A673 (cell line): ENCODE data around the gene HSD17B8. TPM values are rescaled to one million over a fixed set of nuclear protein-coding genes. Genes with fewer than 3 reads are reported as not detected.

Experiments
- BruUV-seq: library from RNA; stranded (reverse); fragments of 400-500 nt; replicated peaks from 2 replicates; lab custom pipeline; 2021; lab: Mats Ljungman, UMichigan
- CTCF ChIA-PET: fragments of 300-600 bp; sonication (Branson Sonifier 250); formaldehyde crosslinking; loops from one replicate; lab custom pipeline; 2022; ENCODE audit warnings: antibody characterized with exemption; lab: Charles Lee
- POLR2A ChIA-PET: fragments of 300-600 bp; sonication (Branson Sonifier 250); formaldehyde crosslinking; loops from one replicate; lab custom pipeline; 2022; ENCODE audit warnings: antibody characterized with exemption; ENCODE audit not compliant: low non-redundant PET; lab: Charles Lee
- DNase-seq: peaks from one replicate; pipeline ENCODE4 v3.0.0-alpha.2; 2015; ENCODE audit warnings: low spot score
- H3K27ac ChIP-seq: fragments of 200-600 bp; sonication (generic); 2 replicates; pipeline ENCODE4 v1.5.1; 2016; ENCODE audit warnings: mixed run types, low read depth, mild to moderate bottlenecking, mixed read lengths, antibody characterized with exemption, low read length; ENCODE audit not compliant: poor library complexity, severe bottlenecking
- H3K27me3 ChIP-seq: fragments of 200-600 bp; sonication (generic); replicated peaks from 2 replicates; pipeline ENCODE4 v1.6.1; 2017; ENCODE audit warnings: mixed run types, low read depth, mild to moderate bottlenecking, mixed read lengths, antibody characterized with exemption, low read length; ENCODE audit not compliant: insufficient read depth, poor library complexity
- H3K36me3 ChIP-seq: fragments of 200-600 bp; sonication (generic); 2 replicates; pipeline ENCODE4 v1.6.1; 2016; ENCODE audit warnings: mixed run types, mild to moderate bottlenecking, mixed read lengths, antibody characterized with exemption, low read length; ENCODE audit not compliant: insufficient read depth, poor library complexity, severe bottlenecking
- H3K4me1 ChIP-seq: fragments of 200-600 bp; sonication (generic); 2 replicates; pipeline ENCODE4 v1.6.1; 2017; ENCODE audit warnings: mixed run types, mild to moderate bottlenecking, mixed read lengths, antibody characterized with exemption, low read length; ENCODE audit not compliant: insufficient read depth, poor library complexity, severe bottlenecking
- H3K4me3 ChIP-seq: fragments of 200-600 bp; sonication (generic); 2 replicates; pipeline ENCODE4 v1.5.1; 2016; ENCODE audit warnings: low read depth, mixed run types, mild to moderate bottlenecking, mixed read lengths, low read length; ENCODE audit not compliant: poor library complexity, severe bottlenecking
- H3K9me3 ChIP-seq: fragments of 200-600 bp; sonication (generic); 2 replicates; pipeline ENCODE4 v1.6.1; 2016; ENCODE audit warnings: mixed run types, low read depth, mild to moderate bottlenecking, mixed read lengths, antibody characterized with exemption, low read length; ENCODE audit not compliant: poor library complexity, severe bottlenecking
- CTCF ChIP-seq: fragments of 300-800, 200-600 bp; sonication (generic); conservative IDR thresholded peaks from 2 replicates; pipeline ENCODE4 v1.5.1; 2017; ENCODE audit warnings: low read depth, mild to moderate bottlenecking, antibody characterized with exemption, low read length, moderate library complexity, mixed read lengths
- EZH2 ChIP-seq: fragments of 200-600 bp; sonication (generic); IDR thresholded peaks from 2 replicates; pipeline ENCODE4 v1.6.1; 2017; ENCODE audit warnings: borderline replicate concordance, low read depth, mild to moderate bottlenecking, mixed read lengths, antibody characterized with exemption, low read length; ENCODE audit not compliant: poor library complexity, severe bottlenecking
- intact Hi-C: fragments of 100-400 bp; cut with micrococcal nuclease; formaldehyde crosslinking; loops from one replicate; pipeline ENCODE4 v1.10.0; 2022; ENCODE audit not compliant: unreplicated experiment
- total RNA-seq: library from RNA; stranded (reverse); gene quantifications from 2 replicates; pipeline ENCODE4 v1.2.3, GENCODE V29; 2021

The HSD17B8 gene
- total RNA-seq, 1 experiment from 2014 or later = 5.9 TPM

- Histone ChIP-seq H3K9me3 (no peaks in the 10 kb centered on the region), H3K36me3 (peaks cover 15% of the 10 kb centered on the region), H3K27me3 (no peaks in the 10 kb centered on the region), H3K4me3 (no peak overlapping the region), H3K27ac (no peak overlapping the region), H3K4me1 (peaks cover 7% of the 10 kb centered on the region)
- no peak for DNase-seq
- TF ChIP-seq EZH2 (no peak), CTCF (no peak)
- no TSS peak for BruUV-seq
- ChIA-PET POLR2A (no interaction called here), CTCF (no interaction called here)
- intact Hi-C loops = no loop called here
Observed at GRCh38 chr6:33190504-33191107, 13.8 kb upstream of the HSD17B8 start.

- Histone ChIP-seq H3K4me1 (peaks cover 7% of the 10 kb centered on the region), H3K36me3 (peaks cover 24% of the 10 kb centered on the region), H3K9me3 (no peaks in the 10 kb centered on the region), H3K27ac (no peak overlapping the region), H3K4me3 (no peak overlapping the region), H3K27me3 (no peaks in the 10 kb centered on the region)
- DNase-seq = no peak
- CTCF ChIA-PET = no interaction called here
- intact Hi-C loops = no loop called here
- BruUV-seq = no TSS peak
- TF ChIP-seq CTCF (no peak), EZH2 (no peak)
- POLR2A ChIA-PET = no interaction called here
Observed at GRCh38 chr6:33191383-33192104, 12.9 kb upstream of the HSD17B8 start.

GRCh38 chr6:33192105-33192646, 12.3 kb upstream of the HSD17B8 start, which contains the start of gene COL11A2:
COL11A2 (minus strand) TSS chr6:33192467; CDS start chr6:33192240, 227 bp downstream.
- DNase-seq = no peak
- Histone ChIP-seq H3K27me3 (no peaks in the 10 kb centered on the region), H3K9me3 (no peaks in the 10 kb centered on the region), H3K4me3 (peak within 1 kb of the TSS; percentile 31), H3K4me1 (peaks cover 7% of the 10 kb centered on the region), H3K27ac (no peak within 1 kb of the TSS), H3K36me3 (peaks cover 30% of the 10 kb centered on the region)
- CTCF ChIA-PET = no interaction called here
- intact Hi-C loops = no loop called here
- POLR2A ChIA-PET = no interaction called here
- no peak for TF ChIP-seq EZH2
- no peak for TF ChIP-seq CTCF
- no TSS peak for BruUV-seq
